CD4-positive, alpha-beta T cell treated with Interferon gamma for 1 hour (primary cell): ENCODE results near the gene THBS1.
A peak's percentile ranks its signal among the peaks of the same experiment; 100 is the strongest.

Experiments
- DNase-seq: peaks from one replicate; pipeline ENCODE4 v3.0.0-alpha.2; 2020

The THBS1 gene

GRCh38 chr15:39574427-39574826 is 6.5 kb upstream of the THBS1 start:
- DNase-seq = no peak

GRCh38 chr15:39575180-39575579 is 5.7 kb upstream of the THBS1 start:
- no peak for DNase-seq

GRCh38 chr15:39578851-39579486 is 1.9 kb upstream of the THBS1 start:
- DNase-seq = no peak

- no peak for DNase-seq
Measured at GRCh38 chr15:39579487-39580116, 1.3 kb upstream of the THBS1 start.

GRCh38 chr15:39580117-39580484 is 778 bp upstream of the THBS1 start:
- peak; percentile 80 for DNase-seq

GRCh38 chr15:39581242-39581792 is 438 bp downstream of the THBS1 start:
- DNase-seq = no peak

GRCh38 chr15:39581793-39582285 is 960 bp downstream of the THBS1 start:
- no peak for DNase-seq

- no peak for DNase-seq
Measured at GRCh38 chr15:39582286-39582976, 1.6 kb downstream of the THBS1 start.

GRCh38 chr15:39582977-39583595 is 2.2 kb downstream of the THBS1 start:
- no peak for DNase-seq

GRCh38 chr15:39583596-39584265 is 2.9 kb downstream of the THBS1 start:
- DNase-seq = no peak

GRCh38 chr15:39584266-39584659 is 3.4 kb downstream of the THBS1 start:
- DNase-seq = no peak

- no peak for DNase-seq
Measured at GRCh38 chr15:39584662-39585388, 3.9 kb downstream of the THBS1 start.

- DNase-seq = no peak
Measured at GRCh38 chr15:39585389-39585841, 4.5 kb downstream of the THBS1 start.

- DNase-seq = no peak
Measured at GRCh38 chr15:39585871-39586301, 5.0 kb downstream of the THBS1 start.

GRCh38 chr15:39586387-39587095 is 5.7 kb downstream of the THBS1 start:
- DNase-seq = no peak

GRCh38 chr15:39587096-39587721 is 6.3 kb downstream of the THBS1 start:
- no peak for DNase-seq

- no peak for DNase-seq
Measured at GRCh38 chr15:39587731-39588530, 7.1 kb downstream of the THBS1 start.

- no peak for DNase-seq
Measured at GRCh38 chr15:39588531-39589192, 7.8 kb downstream of the THBS1 start.

- DNase-seq = no peak
Measured at GRCh38 chr15:39589193-39589814, 8.4 kb downstream of the THBS1 start.
